ENCODE data around the gene WNK2.

DNA sequence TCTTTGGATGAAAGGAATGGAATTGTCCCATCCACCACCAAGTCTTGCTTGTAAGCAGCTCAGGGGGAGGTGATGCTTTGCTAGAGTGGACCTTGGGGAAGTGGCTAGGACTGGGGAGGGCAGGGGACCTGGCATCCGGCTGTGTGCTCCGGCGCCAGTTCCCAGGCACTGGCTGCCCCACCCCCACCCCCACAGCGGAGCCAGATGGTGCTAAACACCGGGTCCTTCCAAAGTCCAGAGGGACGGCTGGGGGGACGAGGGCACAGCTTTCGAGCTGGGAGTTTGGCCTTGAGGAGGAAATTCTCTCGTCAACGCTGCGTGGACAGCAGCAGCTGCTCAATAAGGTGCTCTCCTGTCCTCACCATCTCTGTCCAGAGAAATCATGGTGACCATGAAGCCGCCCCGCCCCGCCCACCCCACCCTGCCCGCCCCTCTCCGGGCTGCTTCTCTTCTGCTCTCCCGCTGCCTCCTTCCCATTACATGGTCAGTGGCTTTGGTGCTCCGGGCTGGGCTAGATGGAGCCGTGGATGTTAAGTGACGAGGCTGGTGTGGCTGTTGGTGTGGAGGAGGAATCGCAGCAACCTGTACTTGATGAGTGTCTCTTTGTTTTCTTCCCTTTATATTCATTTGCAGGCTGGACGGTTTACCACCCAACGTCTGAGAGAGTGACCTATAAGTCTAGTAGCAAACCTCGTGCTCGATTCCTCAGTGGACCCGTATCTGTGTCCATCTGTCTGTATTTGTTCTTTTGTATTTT is 115.7 kb downstream of the WNK2 start:
- TF ChIP-seq, protein P1, sequence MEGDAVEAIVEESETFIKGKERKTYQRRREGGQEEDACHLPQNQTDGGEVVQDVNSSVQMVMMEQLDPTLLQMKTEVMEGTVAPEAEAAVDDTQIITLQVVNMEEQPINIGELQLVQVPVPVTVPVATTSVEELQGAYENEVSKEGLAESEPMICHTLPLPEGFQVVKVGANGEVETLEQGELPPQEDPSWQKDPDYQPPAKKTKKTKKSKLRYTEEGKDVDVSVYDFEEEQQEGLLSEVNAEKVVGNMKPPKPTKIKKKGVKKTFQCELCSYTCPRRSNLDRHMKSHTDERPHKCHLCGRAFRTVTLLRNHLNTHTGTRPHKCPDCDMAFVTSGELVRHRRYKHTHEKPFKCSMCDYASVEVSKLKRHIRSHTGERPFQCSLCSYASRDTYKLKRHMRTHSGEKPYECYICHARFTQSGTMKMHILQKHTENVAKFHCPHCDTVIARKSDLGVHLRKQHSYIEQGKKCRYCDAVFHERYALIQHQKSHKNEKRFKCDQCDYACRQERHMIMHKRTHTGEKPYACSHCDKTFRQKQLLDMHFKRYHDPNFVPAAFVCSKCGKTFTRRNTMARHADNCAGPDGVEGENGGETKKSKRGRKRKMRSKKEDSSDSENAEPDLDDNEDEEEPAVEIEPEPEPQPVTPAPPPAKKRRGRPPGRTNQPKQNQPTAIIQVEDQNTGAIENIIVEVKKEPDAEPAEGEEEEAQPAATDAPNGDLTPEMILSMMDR (IDR thresholded peaks at IDR 0.05), result no peak
- no peak for TF ChIP-seq EZH2 (IDR thresholded peaks at IDR 0.05)
- no peak for TF ChIP-seq EZH2phosphoT487 (IDR thresholded peaks at IDR 0.05)

Measured in neural progenitor cell (in vitro differentiated cells).